Muscle of back (tissue), 11 donors: ENCODE results near the gene TUFT1. TPM values are rescaled to one million over a fixed set of nuclear protein-coding genes. Genes with fewer than 3 reads are reported as not detected.
"Not testable (repeated sequence)": the region's sequence is repeated elsewhere in the genome, so short reads cannot be mapped to it uniquely, and the experiment has no call there.

Source experiments
- DNase-seq, 3 donors: peaks; one replicate each; pipeline versions ENCODE4 v3.0.0 to v3.0.0-alpha.2; 2013
- polyA plus RNA-seq, 10 donors: library from polyadenylated mRNA; unstranded; fragments of 120-200 nt; gene quantifications; one replicate each; pipeline ENCODE4 v1.2.1, GENCODE V29; 2013; ENCODE audit not compliant: insufficient read length in 10 of 10

TUFT1 gene
- polyA plus RNA-seq, 10 donors: 6.5 to 9.7 (median 7.9) TPM

DNA sequence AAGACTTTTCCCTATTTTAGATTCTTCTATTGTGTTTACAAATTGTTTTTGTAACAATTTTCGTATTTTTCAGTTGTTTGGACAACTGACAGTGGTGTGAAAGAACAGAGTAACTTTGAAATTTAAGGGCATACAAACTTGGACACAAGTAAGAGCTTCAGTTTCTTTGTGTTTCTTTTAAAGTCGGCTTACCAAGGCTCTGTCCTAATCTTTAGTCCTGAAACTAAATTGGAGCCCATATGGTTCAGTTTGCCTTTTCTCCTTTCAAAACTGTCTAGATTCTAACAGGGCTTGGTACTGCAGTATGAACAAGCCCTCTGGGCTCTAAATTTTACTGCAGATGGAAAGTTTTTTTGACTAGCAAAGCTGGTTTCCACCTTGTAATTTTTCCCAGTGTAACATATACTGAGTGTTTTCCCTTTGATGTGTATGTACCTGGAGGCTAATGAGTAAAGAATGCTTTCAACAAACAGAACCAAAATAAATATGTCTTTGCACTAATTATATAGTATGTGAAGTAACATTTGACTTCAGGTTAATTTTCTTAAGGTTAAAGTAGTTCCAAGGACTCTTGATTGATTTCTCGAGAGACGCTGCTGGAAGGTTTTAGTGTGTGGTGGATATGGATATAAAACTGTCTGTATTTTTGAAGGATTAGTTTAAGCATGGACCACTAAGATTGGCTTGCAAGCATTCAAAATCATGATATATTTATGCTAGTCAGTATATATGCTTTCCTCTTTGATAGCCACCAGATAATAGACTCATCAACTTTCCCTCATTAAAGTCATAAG lies 75.8 kb downstream of the TUFT1 start:
- no peak for DNase-seq

DNA sequence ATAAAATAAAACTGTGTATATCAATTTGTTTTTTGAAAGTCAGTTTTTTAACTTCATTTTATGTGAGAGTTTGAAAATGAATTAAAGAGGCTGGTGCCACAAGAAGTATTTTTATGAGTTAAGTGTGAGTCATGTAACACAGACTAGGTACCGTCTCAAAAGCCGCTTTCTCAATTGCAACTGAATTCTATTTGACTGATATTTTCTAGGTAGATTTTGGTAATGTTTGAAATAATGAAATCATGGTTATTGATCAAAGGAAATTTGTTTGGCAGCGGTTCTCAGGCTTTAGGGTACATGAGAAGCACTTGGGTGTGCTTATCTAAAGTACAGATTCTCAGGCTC lies 76.4 kb downstream of the TUFT1 start:
- no peak for DNase-seq

DNA sequence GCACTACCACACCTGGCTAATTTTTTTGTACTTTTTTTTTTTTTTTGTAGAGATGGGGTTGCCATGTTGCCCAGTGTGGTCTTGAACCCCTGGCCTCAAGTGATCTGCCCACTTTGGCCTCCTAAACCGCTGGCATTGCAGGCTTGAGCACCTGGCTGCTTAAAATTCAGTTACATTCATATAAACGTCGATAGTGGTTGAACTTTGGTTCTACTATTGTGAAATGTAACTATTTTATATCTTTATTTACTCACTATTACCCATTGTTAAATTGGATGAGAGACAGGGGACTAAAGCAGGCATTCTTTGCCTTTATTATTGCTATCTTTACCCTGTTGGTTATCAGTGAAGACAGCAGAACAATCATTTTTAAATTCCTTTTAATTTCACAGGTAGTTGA lies 77.9 kb downstream of the TUFT1 start:
- no peak for DNase-seq

DNA sequence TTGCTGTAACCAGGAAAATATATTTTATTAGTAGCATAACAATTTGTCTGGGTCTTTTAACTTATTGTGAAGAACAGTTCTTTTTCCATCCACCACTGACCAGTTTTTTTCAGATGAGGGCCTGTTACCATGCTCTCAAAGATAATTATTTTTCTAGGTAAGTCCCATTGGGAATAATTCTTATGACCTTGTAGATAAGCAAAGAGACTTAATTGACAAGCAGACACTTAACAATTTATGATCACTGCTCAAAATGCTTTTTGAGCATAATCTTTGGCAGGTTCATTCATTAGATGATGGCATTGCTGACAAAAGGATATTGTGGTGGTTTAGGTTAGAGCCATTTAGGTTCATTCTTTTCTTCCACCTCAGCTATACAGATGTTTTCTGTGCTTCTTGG lies 78.4 kb downstream of the TUFT1 start:
- DNase-seq: no peak

- DNase-seq: not testable (repeated sequence)
Measured at GRCh38 chr1:151618996-151619395, 78.9 kb downstream of the TUFT1 start.

DNA sequence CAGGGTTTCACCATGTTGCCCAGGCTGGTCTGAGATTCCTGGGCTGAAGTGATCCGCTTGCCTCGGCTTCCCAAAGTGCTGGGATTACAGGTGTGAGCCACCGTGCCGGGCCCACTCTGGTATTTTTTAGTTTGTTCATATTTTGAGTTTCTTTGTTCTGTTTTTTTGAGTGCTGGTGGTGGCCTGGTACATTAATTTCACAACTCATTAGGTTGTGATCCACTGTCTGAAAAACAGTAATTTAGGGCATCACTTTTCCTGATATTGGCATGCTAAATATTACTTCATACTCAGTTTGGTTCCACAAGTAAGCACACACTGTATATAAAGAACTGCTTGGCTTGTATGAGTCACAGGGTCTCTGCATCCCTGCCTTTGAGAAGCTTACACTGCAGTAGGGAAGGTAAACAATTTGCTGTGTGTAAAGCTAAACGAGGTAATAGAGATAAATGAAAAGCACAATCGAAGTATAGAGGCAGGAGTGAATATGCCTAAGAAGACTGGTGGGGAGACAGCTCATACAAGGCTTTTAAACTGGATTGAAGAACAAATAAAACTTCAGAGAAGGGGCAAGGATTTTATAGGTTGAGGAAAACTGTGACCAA lies 79.5 kb downstream of the TUFT1 start:
- DNase-seq: no peak

DNA sequence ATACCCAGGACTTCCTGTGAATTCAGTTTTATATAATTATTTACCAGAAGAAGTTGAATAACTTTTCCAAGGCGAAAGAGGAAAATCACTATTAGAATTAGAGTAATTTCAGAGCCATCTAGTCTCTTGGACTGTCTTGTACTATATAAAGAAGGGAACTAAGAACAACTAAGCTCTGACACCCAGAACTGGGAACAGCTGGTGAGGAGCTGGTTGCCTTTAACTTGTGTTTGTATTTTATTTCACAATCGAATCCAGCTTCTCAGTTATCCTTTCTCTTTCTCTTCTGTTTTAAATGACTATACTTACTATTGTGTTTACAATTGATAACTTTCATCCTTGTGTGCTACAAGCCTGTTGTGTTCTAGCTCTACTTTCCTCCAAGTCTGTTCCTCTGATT lies 80.2 kb downstream of the TUFT1 start:
- no peak for DNase-seq

DNA sequence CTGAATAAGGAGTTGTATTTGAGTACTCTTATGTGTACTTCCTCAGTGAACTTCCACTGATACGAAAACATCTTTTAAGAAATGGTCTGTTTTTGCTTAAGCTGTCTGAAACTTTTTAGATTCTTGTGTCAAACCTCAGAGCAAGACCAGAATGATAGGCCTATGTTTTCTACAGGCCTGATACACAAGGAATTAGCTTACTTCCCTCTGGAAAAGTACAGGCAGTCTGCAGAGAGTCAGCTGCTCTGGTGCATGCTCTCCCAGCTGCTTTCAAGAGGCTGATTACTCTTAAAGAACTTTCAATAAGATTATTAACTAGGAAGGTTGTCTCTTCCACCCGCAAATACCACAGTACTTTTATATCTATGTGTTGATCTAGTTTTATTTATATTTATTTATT lies 81.2 kb downstream of the TUFT1 start:
- no peak for DNase-seq

- DNase-seq: no peak
Measured at GRCh38 chr1:151624783-151625182, 84.7 kb downstream of the TUFT1 start.

- no peak for DNase-seq
Measured at GRCh38 chr1:151626740-151627334, 86.7 kb downstream of the TUFT1 start.

GRCh38 chr1:151629278-151629677 lies 89.2 kb downstream of the TUFT1 start:
- no peak for DNase-seq

Other genes starting within 250 kb of the TUFT1 start
- 10 to 100 TPM; 37.4 to 57.5 (median 46.2) TPM for gene PI4KB, start 212.9 kb upstream of the TUFT1 start, polyA plus RNA-seq
- 10 to 100 TPM; 18.7 to 28.0 (median 24.6) TPM for gene RFX5, start 193.1 kb upstream of the TUFT1 start, polyA plus RNA-seq
- 10 to 100 TPM; 23.7 to 49.4 (median 34.3) TPM for gene SELENBP1, start 167.6 kb upstream of the TUFT1 start, polyA plus RNA-seq
- gene PSMB4, start 140.7 kb upstream of the TUFT1 start, polyA plus RNA-seq: 100 to 1,000 TPM; 141 to 200 (median 162) TPM
- 10 to 100 TPM; 40.8 to 88.7 (median 59.8) TPM for gene POGZ, start 80.8 kb upstream of the TUFT1 start, polyA plus RNA-seq
- 1 to 10 TPM in 6 of 10 donors, under 1 TPM in 4; 0.35 to 2.0 (median 1.1) TPM for gene CGN, start 28.9 kb upstream of the TUFT1 start, polyA plus RNA-seq
- gene SNX27, start 71.7 kb downstream of the TUFT1 start, polyA plus RNA-seq: 10 to 100 TPM; 15.8 to 26.2 (median 20.2) TPM
- under 1 TPM; 0.09 to 0.98 (median 0.54) TPM for gene CELF3, start 176.5 kb downstream of the TUFT1 start, polyA plus RNA-seq
- 1 to 10 TPM in 2 of 10 donors, under 1 TPM in 5, not detected in 3; 0.59 to 1.8 (median 0.78) TPM for gene RIIAD1, start 181.2 kb downstream of the TUFT1 start, polyA plus RNA-seq
- gene MRPL9, start 223.2 kb downstream of the TUFT1 start, polyA plus RNA-seq: 10 to 100 TPM; 69.8 to 86.5 (median 74.7) TPM